Measurements from ENCODE around the gene DNAJC13.
A peak's percentile ranks its signal among the peaks of the same experiment; 100 is the strongest.

DNAJC13 gene

GRCh38 chr3:132469326-132469725 is 52.0 kb downstream of the DNAJC13 start:
- DNase-seq: no peak

- no peak for DNase-seq
Observed at GRCh38 chr3:132486099-132486498, 68.8 kb downstream of the DNAJC13 start.

DNA sequence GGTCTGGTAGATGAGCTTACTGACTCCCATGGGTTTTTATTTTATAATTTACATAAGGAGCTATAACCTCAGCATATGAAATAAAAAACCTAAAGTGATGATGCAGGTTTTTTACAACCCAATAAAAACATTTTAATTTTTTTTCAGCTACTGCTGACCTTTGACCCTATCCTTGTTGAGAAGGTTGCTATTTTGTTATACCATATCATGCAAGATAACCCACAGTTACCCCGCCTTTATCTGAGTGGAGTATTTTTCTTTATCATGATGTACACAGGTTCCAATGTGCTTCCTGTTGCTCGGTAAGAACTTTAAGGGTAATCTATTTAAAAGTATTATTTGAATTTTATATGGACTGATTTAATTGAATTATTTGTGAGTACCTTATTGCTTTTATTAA is 70.8 kb downstream of the DNAJC13 start:
- no peak for DNase-seq

GRCh38 chr3:132499071-132499470 is 81.8 kb downstream of the DNAJC13 start:
- no peak for DNase-seq

DNA sequence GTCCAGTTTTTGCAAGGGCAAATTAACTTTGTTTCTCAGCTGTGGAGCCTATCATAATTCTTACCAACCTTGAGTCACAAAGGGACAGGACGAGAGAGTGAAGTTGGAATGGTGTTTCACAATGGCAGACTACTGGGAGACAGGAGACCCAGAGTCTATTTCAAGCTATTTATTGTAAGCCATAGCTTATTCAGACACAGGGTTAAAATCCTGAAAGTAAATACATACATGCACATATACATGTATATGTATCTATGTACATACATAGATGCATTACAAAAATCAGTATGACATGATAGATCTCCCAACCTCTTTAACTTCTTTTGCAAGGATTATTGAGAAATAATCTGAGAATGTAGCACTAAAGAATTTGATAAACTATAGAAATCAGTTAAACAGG is 86.3 kb downstream of the DNAJC13 start:
- DNase-seq: no peak

DNA sequence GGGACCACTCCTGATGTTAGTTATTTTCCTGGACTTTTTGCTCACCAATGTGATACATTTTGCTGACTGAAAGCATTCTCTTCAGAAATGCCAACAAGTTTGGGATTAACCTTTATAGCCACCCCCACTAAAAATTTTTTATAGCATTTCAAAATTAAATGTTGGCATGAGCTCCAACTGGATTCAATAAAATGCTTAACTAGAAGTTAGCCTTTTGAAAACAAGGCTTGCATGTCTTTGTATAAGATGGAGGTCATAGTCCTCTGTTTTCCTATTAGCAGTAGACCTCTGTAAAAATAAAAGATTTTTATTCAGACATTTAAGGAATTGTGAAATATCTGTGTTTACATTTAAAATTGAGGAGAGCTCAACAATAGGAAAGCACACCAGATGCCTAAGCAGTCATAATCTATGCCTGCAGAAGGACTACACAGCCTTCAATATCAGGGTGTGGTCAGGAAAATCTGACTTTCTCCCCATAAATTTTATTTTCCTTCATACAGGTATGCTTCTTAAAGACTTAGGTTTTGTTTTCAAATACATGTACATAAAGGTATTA is 87.2 kb downstream of the DNAJC13 start:
- no peak for DNase-seq

DNA sequence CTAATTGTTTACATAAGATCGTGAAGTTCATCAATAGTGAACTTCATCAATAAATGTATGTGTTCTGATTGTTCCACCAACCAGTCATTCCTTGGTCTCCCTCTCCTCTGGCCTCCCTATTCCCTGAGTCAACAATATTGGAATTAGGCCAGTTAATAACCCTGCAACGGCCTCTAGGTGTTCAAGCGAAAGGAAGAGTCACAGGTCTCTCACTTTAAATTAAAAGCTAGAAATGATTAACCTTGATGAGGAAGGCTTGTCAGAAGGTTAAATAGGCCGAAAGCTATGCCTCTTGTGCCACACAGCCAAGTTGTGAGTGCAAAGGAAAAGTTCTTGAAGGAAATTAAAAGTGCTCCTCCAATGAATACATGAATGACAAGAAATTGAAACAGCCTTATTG is 90.4 kb downstream of the DNAJC13 start:
- no peak for DNase-seq

- DNase-seq: no peak
Observed at GRCh38 chr3:132509096-132509495, 91.8 kb downstream of the DNAJC13 start.

- no peak for DNase-seq
Observed at GRCh38 chr3:132509506-132509905, 92.2 kb downstream of the DNAJC13 start.

GRCh38 chr3:132513057-132513456 is 95.8 kb downstream of the DNAJC13 start:
- no peak for DNase-seq

DNA sequence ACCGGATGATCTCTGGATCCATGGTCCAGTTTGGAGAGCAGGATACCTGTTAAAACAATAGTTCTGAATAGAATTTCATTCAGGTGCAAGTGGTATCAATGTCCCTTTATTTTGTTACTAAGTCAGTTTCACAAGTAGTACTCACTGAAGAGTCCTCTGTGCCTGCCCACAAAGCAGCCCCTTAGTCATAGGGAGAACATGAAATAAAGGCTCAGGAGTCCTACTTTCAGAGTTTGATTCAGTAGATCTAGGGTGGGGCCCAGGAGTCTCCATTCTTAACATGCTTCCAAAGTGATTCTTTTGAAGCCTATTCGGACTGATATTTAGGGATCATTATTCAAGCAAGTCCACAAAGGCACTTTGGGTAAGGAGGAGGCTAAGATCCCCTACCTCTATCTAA is 100.0 kb downstream of the DNAJC13 start:
- no peak for DNase-seq

DNA sequence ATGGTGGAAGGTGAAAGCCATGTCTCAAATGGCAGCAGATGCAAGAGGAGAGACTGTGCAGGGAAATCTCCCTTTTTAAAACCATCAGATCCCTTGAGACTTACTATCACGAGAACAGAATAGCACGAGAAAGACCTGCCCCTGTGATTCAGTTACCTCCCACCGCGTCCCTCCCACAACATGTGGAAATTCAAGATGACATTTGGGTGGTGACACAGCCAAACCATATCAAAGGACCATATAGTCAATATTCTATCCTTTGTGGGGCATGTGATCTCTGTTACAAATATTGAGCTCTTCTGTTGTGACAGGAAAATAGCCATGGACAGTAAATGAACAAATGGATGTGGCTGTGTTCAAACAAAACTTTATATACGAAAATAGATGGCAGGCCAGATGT is 102.6 kb downstream of the DNAJC13 start:
- DNase-seq: no peak

GRCh38 chr3:132521901-132522300 is 104.6 kb downstream of the DNAJC13 start:
- DNase-seq: no peak

DNA sequence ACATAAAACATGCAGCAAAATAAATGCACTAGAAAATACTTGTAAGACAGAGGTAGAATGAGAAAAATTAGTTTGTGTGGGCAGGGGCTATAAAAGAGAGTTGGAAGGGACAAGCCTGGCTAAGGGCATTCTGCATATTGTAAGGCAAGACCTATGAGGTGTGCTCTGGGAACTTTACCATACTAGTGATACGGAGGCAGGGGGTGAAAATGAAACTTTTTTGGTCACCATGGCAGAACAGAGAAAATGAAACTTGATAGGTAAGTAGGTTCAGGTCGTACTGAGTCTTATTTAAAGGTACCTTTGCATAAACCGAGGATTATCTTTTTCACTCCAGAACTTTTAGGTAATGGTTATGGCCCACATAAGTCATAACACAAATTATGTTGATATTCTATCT is 105.1 kb downstream of the DNAJC13 start:
- no peak for DNase-seq

GRCh38 chr3:132530624-132531023 is 113.3 kb downstream of the DNAJC13 start:
- no peak for DNase-seq

GRCh38 chr3:132535575-132536441 is 118.5 kb downstream of the DNAJC13 start:
- peak; percentile 42 for DNase-seq

- DNase-seq: no peak
Observed at GRCh38 chr3:132536442-132537153, 119.3 kb downstream of the DNAJC13 start.

GRCh38 chr3:132537297-132537696 is 120.0 kb downstream of the DNAJC13 start:
- no peak for DNase-seq

DNA sequence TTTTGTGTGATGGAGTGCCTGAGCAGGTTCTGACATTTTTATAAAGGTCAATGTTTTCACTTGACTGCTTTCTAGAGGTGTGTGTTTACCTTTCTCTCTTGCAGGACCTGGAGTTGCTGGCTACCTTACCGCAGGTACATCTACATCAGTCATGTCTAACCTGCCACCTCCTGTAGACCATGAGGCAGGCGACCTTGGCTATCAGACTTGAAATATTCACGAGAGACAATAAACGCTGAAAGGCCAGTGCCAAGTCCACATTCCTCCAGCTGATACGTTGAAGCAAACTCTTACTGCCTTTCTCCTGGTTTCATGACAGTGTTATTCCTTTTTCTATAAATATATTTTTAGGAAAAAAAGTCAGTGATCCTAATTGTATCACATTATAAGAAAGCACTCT is 120.8 kb downstream of the DNAJC13 start:
- DNase-seq: no peak

- DNase-seq: no peak
Observed at GRCh38 chr3:132539681-132540080, 122.4 kb downstream of the DNAJC13 start.

- no peak for DNase-seq
Observed at GRCh38 chr3:132542577-132542976, 125.3 kb downstream of the DNAJC13 start.

- no peak for DNase-seq
Observed at GRCh38 chr3:132543011-132543739, 125.9 kb downstream of the DNAJC13 start.

DNA sequence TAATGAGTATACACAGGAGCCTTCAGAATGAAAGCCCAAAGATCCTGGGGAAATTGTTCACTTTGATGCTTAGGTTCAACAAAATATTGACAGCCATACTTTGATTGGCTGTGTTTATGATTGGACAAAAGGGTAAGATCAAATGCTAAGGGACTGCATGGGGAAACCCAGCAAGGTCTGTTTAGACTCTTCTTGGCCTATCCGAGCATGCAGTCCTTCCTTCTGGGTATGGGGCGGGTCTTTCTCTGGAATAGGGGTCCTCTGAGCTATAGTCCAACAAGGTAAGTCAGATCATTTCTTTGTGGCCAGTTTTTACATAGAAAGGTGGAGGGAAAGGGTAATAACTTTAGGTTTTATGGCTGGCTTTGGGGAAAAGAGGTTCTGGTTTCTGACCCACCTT is 126.8 kb downstream of the DNAJC13 start:
- DNase-seq: no peak
